GM12878 (cell line): ENCODE data around the gene CAPN3. TPM values are rescaled to one million over a fixed set of nuclear protein-coding genes. Genes with fewer than 3 reads are reported as not detected.

Experiments used
- ATF7 ChIP-seq: fragments of 450-650 bp; IDR thresholded peaks from 2 replicates; pipeline ENCODE4 v1.6.1; 2016; ENCODE audit warnings: low read depth, mild to moderate bottlenecking
- KDM1A ChIP-seq: fragments of 200-600 bp; sonication (generic); IDR thresholded peaks from 2 replicates; pipeline ENCODE4 v1.6.1; 2016; ENCODE audit warnings: borderline replicate concordance
- MLLT1 ChIP-seq: fragments of 450-650 bp; IDR thresholded peaks from 2 replicates; pipeline ENCODE4 v1.6.1; 2016; ENCODE audit warnings: mild to moderate bottlenecking
- MTA2 ChIP-seq: fragments of 450-650 bp; IDR thresholded peaks from 2 replicates; pipeline ENCODE4 v1.6.1; 2016; ENCODE audit warnings: low read depth, mild to moderate bottlenecking, moderate library complexity
- POU2F2 ChIP-seq: IDR thresholded peaks from 3 replicates; pipeline ENCODE4 v1.6.1; 2011; ENCODE audit warnings: low read depth, mild to moderate bottlenecking, low read length, borderline replicate concordance
- SMC3 ChIP-seq: IDR thresholded peaks from 2 replicates; pipeline ENCODE4 v1.6.1; 2011; ENCODE audit warnings: low read length, improper control_type of control experiment, borderline replicate concordance
- ZBTB40 ChIP-seq: fragments of 450-650 bp; IDR thresholded peaks from 2 replicates; pipeline ENCODE4 v1.6.1; 2016; ENCODE audit warnings: mild to moderate bottlenecking, moderate library complexity, borderline replicate concordance
- polyA plus RNA-seq, 11 experiments: library from polyadenylated mRNA; depleted of rRNA in 4 of 11; unstranded in 6 of 11; stranded (reverse) in 5 of 11; fragments of >200 nt; fragmentation: Nextera tagmentation in 4 of 11; fragmentation: Illumina TruSeq in 1 of 11; extraction: Ambion mirVana in 4 of 11; extraction: Trizol in 1 of 11; gene quantifications; 1 replicate in 1 of 11; 2 replicates in 10 of 11; pipeline versions ENCODE4 v1.2.1 to v1.2.3, GENCODE V29; 2011 to 2016; ENCODE audit warnings: inconsistent platforms in 2 of 11, missing spikeins in 2 of 11, low read depth in 1 of 11
- total RNA-seq, 4 experiments: library from RNA; depleted of rRNA in 3 of 4; stranded (reverse); fragments of >200 nt in 3 of 4; fragmentation: Illumina TruSeq in 1 of 4; extraction: Trizol in 1 of 4; gene quantifications; 2 replicates each; pipeline versions ENCODE4 v1.2.1 to v1.2.3, GENCODE V29; 2013 to 2021
- TF ChIP-seq, protein P1 (sequence below): IDR thresholded peaks from 2 replicates; pipeline ENCODE4 v1.6.1; 2012; ENCODE audit warnings: low read depth, low read length, improper control_type of control experiment
- TF ChIP-seq, protein P2 (sequence below): fragments of 450-650 bp; formaldehyde crosslinking; IDR thresholded peaks from 2 replicates; pipeline ENCODE4 v1.4.0; 2020; ENCODE audit warnings: mild to moderate bottlenecking, moderate library complexity
- TF ChIP-seq, protein P3 (sequence below): IDR thresholded peaks from 2 replicates; pipeline ENCODE4 v1.6.1; 2011; ENCODE audit warnings: low read depth, low read length, improper control_type of control experiment, borderline replicate concordance
- TF ChIP-seq, protein P4 (sequence below): fragments of 150-350 bp; IDR thresholded peaks from 2 replicates; pipeline ENCODE4 v1.6.1; 2016; ENCODE audit warnings: low read depth, low read length

The CAPN3 gene
- total and polyA plus RNA-seq, 10 of the 15 experiments (the other 5 are each of a cell fraction or from before 2014, with no cell fraction given), result 1.1 to 3.8 (median 2.4) TPM

GRCh38 chr15:42360535-42361112, 1.3 kb downstream of the CAPN3 start (continued):
- TF ChIP-seq, protein P1, sequence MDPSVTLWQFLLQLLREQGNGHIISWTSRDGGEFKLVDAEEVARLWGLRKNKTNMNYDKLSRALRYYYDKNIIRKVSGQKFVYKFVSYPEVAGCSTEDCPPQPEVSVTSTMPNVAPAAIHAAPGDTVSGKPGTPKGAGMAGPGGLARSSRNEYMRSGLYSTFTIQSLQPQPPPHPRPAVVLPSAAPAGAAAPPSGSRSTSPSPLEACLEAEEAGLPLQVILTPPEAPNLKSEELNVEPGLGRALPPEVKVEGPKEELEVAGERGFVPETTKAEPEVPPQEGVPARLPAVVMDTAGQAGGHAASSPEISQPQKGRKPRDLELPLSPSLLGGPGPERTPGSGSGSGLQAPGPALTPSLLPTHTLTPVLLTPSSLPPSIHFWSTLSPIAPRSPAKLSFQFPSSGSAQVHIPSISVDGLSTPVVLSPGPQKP, result no peak
- TF ChIP-seq ATF7 (no peak), ZBTB40 (no peak), KDM1A (no peak), MTA2 (no peak), MLLT1 (no peak), SMC3 (no peak), POU2F2 (no peak)
- TF ChIP-seq, protein P2, sequence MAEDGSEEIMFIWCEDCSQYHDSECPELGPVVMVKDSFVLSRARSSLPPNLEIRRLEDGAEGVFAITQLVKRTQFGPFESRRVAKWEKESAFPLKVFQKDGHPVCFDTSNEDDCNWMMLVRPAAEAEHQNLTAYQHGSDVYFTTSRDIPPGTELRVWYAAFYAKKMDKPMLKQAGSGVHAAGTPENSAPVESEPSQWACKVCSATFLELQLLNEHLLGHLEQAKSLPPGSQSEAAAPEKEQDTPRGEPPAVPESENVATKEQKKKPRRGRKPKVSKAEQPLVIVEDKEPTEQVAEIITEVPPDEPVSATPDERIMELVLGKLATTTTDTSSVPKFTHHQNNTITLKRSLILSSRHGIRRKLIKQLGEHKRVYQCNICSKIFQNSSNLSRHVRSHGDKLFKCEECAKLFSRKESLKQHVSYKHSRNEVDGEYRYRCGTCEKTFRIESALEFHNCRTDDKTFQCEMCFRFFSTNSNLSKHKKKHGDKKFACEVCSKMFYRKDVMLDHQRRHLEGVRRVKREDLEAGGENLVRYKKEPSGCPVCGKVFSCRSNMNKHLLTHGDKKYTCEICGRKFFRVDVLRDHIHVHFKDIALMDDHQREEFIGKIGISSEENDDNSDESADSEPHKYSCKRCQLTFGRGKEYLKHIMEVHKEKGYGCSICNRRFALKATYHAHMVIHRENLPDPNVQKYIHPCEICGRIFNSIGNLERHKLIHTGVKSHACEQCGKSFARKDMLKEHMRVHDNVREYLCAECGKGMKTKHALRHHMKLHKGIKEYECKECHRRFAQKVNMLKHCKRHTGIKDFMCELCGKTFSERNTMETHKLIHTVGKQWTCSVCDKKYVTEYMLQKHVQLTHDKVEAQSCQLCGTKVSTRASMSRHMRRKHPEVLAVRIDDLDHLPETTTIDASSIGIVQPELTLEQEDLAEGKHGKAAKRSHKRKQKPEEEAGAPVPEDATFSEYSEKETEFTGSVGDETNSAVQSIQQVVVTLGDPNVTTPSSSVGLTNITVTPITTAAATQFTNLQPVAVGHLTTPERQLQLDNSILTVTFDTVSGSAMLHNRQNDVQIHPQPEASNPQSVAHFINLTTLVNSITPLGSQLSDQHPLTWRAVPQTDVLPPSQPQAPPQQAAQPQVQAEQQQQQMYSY, result no peak
- TF ChIP-seq, protein P3, sequence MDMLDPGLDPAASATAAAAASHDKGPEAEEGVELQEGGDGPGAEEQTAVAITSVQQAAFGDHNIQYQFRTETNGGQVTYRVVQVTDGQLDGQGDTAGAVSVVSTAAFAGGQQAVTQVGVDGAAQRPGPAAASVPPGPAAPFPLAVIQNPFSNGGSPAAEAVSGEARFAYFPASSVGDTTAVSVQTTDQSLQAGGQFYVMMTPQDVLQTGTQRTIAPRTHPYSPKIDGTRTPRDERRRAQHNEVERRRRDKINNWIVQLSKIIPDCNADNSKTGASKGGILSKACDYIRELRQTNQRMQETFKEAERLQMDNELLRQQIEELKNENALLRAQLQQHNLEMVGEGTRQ, result no peak
- TF ChIP-seq, protein P4, sequence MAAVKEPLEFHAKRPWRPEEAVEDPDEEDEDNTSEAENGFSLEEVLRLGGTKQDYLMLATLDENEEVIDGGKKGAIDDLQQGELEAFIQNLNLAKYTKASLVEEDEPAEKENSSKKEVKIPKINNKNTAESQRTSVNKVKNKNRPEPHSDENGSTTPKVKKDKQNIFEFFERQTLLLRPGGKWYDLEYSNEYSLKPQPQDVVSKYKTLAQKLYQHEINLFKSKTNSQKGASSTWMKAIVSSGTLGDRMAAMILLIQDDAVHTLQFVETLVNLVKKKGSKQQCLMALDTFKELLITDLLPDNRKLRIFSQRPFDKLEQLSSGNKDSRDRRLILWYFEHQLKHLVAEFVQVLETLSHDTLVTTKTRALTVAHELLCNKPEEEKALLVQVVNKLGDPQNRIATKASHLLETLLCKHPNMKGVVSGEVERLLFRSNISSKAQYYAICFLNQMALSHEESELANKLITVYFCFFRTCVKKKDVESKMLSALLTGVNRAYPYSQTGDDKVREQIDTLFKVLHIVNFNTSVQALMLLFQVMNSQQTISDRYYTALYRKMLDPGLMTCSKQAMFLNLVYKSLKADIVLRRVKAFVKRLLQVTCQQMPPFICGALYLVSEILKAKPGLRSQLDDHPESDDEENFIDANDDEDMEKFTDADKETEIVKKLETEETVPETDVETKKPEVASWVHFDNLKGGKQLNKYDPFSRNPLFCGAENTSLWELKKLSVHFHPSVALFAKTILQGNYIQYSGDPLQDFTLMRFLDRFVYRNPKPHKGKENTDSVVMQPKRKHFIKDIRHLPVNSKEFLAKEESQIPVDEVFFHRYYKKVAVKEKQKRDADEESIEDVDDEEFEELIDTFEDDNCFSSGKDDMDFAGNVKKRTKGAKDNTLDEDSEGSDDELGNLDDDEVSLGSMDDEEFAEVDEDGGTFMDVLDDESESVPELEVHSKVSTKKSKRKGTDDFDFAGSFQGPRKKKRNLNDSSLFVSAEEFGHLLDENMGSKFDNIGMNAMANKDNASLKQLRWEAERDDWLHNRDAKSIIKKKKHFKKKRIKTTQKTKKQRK, result no peak
